Activated CD8-positive, alpha-beta memory T cell treated with anti-CD3 and anti-CD28 coated beads for 48 hours (primary cell): ENCODE data around the gene CSN1S1.

Experiments
- DNase-seq, 3 experiments: peaks; one replicate each; pipeline ENCODE4 v3.0.0-alpha.2; 2020; ENCODE audit warnings: low read depth in 2 of 3, low spot score in 2 of 3

Gene CSN1S1

DNA sequence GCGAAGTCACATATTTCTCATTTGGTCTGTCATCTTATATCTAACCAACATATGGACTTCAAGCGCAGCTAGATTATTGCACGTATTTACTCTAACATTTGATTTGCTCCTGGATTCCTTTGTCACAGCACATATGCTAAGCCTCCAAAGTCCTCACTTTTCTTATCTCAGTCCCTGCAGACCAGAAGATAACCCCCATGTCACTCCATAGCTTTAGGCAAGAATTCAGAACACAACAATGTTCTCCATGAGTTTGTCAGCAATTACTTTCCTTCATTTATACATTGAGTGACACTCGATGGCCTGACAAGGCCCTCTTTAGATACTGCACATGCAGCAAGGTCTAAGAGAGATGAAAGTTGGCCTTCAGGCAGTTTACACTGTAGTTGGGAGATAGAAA, 60.1 kb downstream of the CSN1S1 start:
- no peak for DNase-seq

DNA sequence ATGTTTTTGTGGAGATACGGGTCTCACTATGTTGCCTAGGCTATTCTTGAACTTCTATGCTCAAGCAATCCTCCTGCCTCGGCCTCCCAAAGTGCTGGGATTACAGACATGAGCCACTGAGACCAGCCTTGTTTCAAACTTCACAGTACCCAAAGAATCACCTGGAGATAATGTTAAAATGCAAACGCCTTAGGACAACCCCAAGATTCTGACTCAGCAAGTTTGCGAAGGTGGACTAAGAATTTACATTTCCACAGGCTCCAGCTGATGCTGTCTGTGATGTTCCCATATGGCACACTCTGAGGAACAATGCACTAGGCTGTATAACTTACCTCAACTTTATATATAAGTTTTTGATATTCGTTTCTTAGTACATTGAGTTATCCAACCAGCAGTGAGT, 63.9 kb downstream of the CSN1S1 start:
- no peak for DNase-seq

DNA sequence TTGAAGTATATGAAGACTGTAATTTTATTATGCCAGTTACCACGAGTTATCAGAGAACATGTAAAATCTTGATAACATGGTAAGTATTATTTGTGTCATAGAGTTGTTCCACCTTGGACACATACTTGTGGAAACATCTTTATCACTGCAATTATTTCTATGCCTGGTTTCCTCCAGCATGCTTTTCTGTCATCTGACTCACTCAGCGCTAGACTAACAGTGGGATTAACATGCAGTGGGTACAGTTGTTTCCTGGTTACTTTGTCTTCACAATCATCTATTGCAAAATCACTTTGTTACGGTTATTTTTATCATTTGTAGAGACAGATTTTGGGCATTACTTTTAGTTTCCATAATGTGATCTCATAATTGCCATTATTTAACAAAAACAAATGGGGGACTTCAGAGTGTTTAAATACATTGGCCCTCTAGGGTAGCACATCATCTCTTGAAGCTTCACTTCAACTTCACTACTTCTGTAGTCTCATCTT, 64.7 kb downstream of the CSN1S1 start, which contains the start of gene STATH:
STATH (plus strand) TSS at position 441 of the 491 bp plus-strand sequence. CDS start 2,472 bp downstream, outside the sequence.
- DNase-seq = no peak
